Parathyroid adenoma (tissue), 2 donors: Measurements from ENCODE around the gene SNPH.
"Not testable (repeated sequence)": the region's sequence is repeated elsewhere in the genome, so short reads cannot be mapped to it uniquely, and the experiment has no call there.

Source experiments
- H2AFZ ChIP-seq: fragments of 300-600 bp; sonication (generic); one replicate; pipeline ENCODE4 v1.7.0; 2017; ENCODE audit warnings: antibody characterized with exemption, mild to moderate bottlenecking
- H3K27ac ChIP-seq: fragments of 300-600 bp; sonication (generic); one replicate; pipeline ENCODE4 v1.7.0; 2017
- H3K27me3 ChIP-seq: fragments of 300-600 bp; sonication (generic); one replicate; pipeline ENCODE4 v1.7.0; 2017; ENCODE audit warnings: low read length; ENCODE audit not compliant: control insufficient read depth, insufficient read depth
- H3K36me3 ChIP-seq: fragments of 300-600 bp; sonication (generic); one replicate; pipeline ENCODE4 v1.7.0; 2017; ENCODE audit warnings: low read length; ENCODE audit not compliant: control insufficient read depth, insufficient read depth
- H3K4me1 ChIP-seq: fragments of 300-600 bp; sonication (generic); one replicate; pipeline ENCODE4 v1.7.0; 2017; ENCODE audit warnings: control low read depth
- H3K4me2 ChIP-seq: fragments of 300-600 bp; sonication (generic); one replicate; pipeline ENCODE4 v1.7.0; 2017; ENCODE audit warnings: low read length
- H3K4me3 ChIP-seq: fragments of 300-600 bp; sonication (generic); one replicate; pipeline ENCODE4 v1.7.0; 2017; ENCODE audit warnings: low read depth, low read length
- H3K79me2 ChIP-seq: fragments of 300-600 bp; sonication (generic); one replicate; pipeline ENCODE4 v1.7.0; 2017; ENCODE audit warnings: control low read depth
- H3K9ac ChIP-seq: fragments of 300-600 bp; sonication (generic); one replicate; pipeline ENCODE4 v1.7.0; 2017; ENCODE audit warnings: mild to moderate bottlenecking
- H3K9me3 ChIP-seq: fragments of 300-600 bp; sonication (generic); one replicate; pipeline ENCODE4 v1.7.0; 2017; ENCODE audit warnings: low read length; ENCODE audit not compliant: control insufficient read depth
- CTCF ChIP-seq: fragments of 300-600 bp; sonication (generic); IDR thresholded peaks from one replicate; pipeline ENCODE4 v1.7.0; 2017; ENCODE audit warnings: antibody characterized with exemption, mild to moderate bottlenecking
- donor health status: primary hyperparathyroidism.

The SNPH gene

GRCh38 chr20:1241456-1241855, 24.6 kb upstream of the SNPH start:
- H3K9me3 ChIP-seq = no peaks in the 10 kb centered on the region
- H3K4me2 ChIP-seq = no peak overlapping the region
- no peak overlapping the region for H3K4me3 ChIP-seq
- H2AFZ ChIP-seq = no peak overlapping the region
- H3K4me1 ChIP-seq = no peaks in the 10 kb centered on the region
- no peaks in the 10 kb centered on the region for H3K27me3 ChIP-seq
- H3K27ac ChIP-seq = no peak overlapping the region
- no peak for TF ChIP-seq CTCF
- H3K9ac ChIP-seq = no peak overlapping the region
- no peaks in the 10 kb centered on the region for H3K79me2 ChIP-seq
- no peaks in the 10 kb centered on the region for H3K36me3 ChIP-seq

- no peak overlapping the region for H3K27ac ChIP-seq
- no peak overlapping the region for H3K4me3 ChIP-seq
- H3K79me2 ChIP-seq = no peaks in the 10 kb centered on the region
- H3K9me3 ChIP-seq = no peaks in the 10 kb centered on the region
- no peak for TF ChIP-seq CTCF
- H2AFZ ChIP-seq = no peak overlapping the region
- no peak overlapping the region for H3K9ac ChIP-seq
- H3K27me3 ChIP-seq = no peaks in the 10 kb centered on the region
- no peaks in the 10 kb centered on the region for H3K36me3 ChIP-seq
- H3K4me1 ChIP-seq = no peaks in the 10 kb centered on the region
- no peak overlapping the region for H3K4me2 ChIP-seq
Observed at GRCh38 chr20:1242099-1242498, 24.0 kb upstream of the SNPH start.

- no peak overlapping the region for H3K4me3 ChIP-seq
- no peaks in the 10 kb centered on the region for H3K79me2 ChIP-seq
- no peak overlapping the region for H3K9ac ChIP-seq
- no peak for TF ChIP-seq CTCF
- H3K4me2 ChIP-seq = no peak overlapping the region
- no peaks in the 10 kb centered on the region for H3K27me3 ChIP-seq
- H3K4me1 ChIP-seq = no peaks in the 10 kb centered on the region
- H3K27ac ChIP-seq = no peak overlapping the region
- no peaks in the 10 kb centered on the region for H3K9me3 ChIP-seq
- H2AFZ ChIP-seq = no peak overlapping the region
- H3K36me3 ChIP-seq = no peaks in the 10 kb centered on the region
Observed at GRCh38 chr20:1242530-1242929, 23.6 kb upstream of the SNPH start.

- H3K9ac ChIP-seq = no peak overlapping the region
- no peaks in the 10 kb centered on the region for H3K4me1 ChIP-seq
- H3K4me2 ChIP-seq = no peak overlapping the region
- peak overlapping the region; percentile 18 for H2AFZ ChIP-seq
- no peaks in the 10 kb centered on the region for H3K36me3 ChIP-seq
- no peaks in the 10 kb centered on the region for H3K27me3 ChIP-seq
- H3K27ac ChIP-seq = no peak overlapping the region
- no peak overlapping the region for H3K4me3 ChIP-seq
- no peaks in the 10 kb centered on the region for H3K79me2 ChIP-seq
- no peak for TF ChIP-seq CTCF
- H3K9me3 ChIP-seq = no peaks in the 10 kb centered on the region
Observed at GRCh38 chr20:1245578-1245977, 20.5 kb upstream of the SNPH start.

GRCh38 chr20:1247689-1248088, 18.4 kb upstream of the SNPH start:
- Histone ChIP-seq H2AFZ (no peak overlapping the region), H3K4me1 (no peaks in the 10 kb centered on the region), H3K36me3 (no peaks in the 10 kb centered on the region), H3K27me3 (no peaks in the 10 kb centered on the region), H3K4me3 (no peak overlapping the region), H3K27ac (no peak overlapping the region), H3K9ac (no peak overlapping the region), H3K79me2 (no peaks in the 10 kb centered on the region), H3K9me3 (no peaks in the 10 kb centered on the region), H3K4me2 (no peak overlapping the region)
- no peak for TF ChIP-seq CTCF

GRCh38 chr20:1250282-1250681, 15.8 kb upstream of the SNPH start:
- not testable (repeated sequence) for H3K9ac ChIP-seq, H3K36me3 ChIP-seq, H3K27me3 ChIP-seq, H3K27ac ChIP-seq, H3K4me2 ChIP-seq, H3K4me3 ChIP-seq, H3K79me2 ChIP-seq, H3K4me1 ChIP-seq, H2AFZ ChIP-seq, H3K9me3 ChIP-seq
